ENCODE results near the gene MCIDAS.

MCIDAS gene

DNA sequence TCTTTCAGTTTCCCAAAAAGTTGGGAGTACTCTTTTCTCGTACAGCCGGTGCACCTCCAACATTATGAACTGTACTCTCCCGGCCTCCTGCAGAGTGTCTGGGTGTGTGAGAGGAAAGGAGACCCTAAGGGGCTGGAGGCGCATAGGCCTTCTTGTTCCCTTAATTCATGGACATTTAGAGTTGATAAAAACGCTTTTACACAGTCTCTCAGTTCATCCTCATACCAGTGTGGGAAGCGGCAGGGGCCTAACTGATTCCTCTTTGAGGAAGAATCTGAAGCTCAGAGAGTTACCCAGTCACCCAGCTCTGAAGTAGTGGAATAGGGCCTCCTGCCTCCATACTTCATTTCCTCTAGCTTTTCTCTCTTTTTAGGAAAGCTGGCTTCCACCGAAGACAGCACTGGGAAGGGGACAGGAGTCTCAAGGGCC lies 3.3 kb downstream of the MCIDAS start:
- H3K4me3 ChIP-seq = no peak overlapping the region
- no peak overlapping the region for H3K27ac ChIP-seq

DNA sequence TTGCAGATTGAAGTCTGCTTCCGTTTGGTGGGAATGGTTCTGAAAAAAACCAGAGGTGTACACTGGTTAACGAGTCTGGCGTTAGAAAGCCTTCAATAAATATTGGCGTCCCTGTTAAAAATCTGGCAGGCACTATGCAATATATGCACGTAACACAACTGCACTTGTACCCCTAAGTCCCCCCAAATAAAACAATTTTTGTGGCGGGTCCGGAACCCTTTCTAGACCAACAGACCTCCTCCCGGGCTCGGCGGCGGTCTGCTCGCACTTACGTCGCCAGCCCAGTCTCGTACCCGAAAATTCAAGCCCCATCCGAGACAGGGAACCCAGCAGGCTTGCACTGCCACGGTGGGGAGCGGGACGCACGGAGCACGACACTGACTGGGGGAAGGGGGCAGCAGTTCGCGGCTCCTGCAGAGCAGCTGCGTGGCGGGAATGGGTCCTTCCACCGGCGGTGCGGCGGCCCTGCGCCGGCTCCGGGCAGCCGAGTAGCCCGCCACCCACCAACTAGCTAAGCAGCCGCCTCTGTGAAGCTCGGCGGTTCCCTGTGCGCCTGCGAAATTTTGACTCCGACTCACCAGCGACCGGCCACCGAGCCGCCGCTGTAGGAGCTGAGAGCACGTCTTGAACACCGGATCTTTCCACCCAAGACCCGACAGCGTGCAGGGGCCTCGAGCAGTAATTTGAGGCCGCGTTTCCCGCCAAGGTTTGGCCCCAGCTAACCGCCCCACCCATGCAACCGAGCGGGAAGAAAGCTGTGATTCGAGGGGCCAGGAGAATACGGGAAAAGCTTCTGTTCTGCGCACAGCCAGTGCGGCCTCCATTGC lies 3.9 kb downstream of the MCIDAS start:
- no peak overlapping the region for H3K27ac ChIP-seq
- H3K4me3 ChIP-seq = no peak overlapping the region

DNA sequence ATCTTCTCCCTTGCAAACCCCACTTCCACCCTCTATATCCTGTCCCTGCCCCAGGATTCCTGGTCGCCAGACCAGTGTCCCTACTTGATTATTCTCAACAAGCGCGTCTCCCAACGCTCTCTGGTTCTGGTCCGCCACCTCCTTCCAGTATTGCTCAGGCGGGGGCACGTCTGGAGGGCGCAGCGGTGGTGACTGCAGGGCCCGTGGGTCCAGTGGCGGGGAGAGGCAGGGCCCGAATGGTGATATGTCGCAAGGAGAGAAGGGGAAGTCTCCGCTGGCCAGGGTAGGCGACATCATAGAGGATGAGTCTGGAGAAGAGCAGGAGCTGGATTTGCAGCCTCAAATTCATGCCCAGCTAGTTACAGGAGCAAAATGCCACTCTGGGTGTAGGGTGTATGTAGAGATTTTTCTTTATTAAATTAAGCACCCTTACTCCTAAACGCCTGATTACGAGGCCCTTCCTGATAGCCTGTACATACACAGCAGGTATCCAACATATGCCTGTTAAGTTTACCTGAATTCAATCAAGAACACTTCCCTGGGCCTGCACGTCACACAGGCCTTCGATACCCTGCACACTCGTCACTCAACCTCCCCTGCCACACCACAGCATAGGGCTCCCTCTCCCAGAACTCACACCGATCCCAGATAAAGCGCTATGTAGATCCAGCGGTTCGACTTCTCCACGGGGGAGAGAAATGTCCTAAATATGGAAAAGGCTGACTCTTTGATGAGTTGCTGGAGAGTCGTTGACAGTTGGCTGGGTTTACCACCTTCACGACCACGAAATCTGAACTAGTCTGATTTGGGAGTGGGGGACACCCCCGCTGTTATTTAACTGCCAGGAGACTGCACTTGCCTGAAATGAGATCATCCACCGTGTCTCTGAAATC lies 4.8 kb downstream of the MCIDAS start:
- no peak overlapping the region for H3K4me3 ChIP-seq
- H3K27ac ChIP-seq = no peak overlapping the region

DNA sequence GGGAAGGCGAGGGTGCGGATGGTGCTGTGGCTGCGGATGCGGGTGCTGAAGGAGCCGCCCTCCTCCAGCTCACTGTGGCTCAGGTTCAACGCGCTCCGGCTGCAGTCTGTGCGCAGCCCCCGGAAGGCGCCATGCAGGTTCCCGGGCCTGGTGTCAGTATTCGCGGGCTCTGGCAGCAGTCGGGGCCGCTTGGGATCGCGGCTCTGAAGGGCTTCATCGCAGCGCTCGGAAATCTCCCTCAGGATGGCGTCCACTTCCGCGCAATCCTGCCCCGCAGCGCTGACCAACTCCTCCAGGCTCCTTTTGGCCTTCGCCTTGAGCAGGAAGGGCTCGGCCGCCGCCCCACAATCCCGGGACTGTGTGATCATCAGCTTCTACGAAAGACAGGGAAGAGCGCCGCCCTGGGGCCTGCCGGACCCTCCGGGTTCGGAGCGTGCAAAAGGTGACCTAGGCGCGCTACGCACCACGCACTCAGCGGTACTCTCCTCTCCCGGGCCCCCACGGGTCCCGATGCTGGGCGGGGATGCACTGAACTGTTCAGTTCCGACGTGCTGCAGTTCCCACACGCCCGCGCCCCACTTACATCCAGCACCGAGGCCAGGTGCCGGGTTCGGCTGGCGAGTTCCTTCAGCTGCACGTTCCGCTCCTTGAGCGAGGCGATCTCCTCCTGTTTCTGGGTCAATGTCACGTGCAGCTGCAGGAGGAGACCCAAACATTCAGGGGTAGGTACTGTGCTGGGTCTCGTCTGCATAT lies 6.5 kb downstream of the MCIDAS start:
- H3K27ac ChIP-seq = no peak overlapping the region
- H3K4me3 ChIP-seq = peak overlapping the region in 6 of 7 experiments; percentile 0 to 32 (median 10)

DNA sequence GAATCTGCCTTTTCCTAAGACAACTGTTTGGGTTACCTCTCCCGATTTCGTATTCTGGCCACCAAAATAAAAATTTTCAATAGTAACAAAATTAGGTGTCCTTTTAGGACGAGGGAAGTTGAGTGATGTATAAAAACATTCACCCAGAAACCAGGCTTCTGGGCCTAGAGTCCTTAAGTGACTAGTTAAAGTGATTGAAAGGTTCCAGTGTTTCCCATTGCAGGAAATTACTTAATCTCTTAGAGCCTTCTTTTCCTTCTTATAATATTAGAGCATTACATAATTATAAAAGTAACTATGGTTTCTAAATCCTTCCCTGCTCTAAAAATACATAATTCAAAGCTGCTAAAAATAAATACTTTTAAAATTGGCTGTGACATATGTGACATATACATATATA lies 7.3 kb downstream of the MCIDAS start:
- no peak overlapping the region for H3K27ac ChIP-seq
- no peak overlapping the region for H3K4me3 ChIP-seq

DNA sequence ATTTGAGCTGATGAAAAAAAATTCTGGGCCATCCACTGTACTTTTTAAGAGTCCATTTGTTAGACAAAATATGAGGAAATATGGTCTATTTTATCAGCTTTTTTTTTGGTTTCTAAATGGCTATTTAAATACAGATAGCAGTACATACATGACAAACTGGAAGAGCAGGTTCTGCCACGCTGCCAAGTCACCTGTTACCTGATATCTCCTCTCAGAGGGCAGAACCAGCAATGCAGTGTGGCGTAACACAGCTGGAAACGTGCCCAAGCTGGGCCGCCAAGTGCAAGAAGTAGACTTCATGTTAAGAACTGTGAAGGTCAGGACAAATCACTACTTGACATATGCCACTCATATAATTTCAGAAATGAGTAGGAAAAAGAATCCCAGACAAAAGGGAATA lies 8.1 kb downstream of the MCIDAS start:
- Histone ChIP-seq H3K4me3 (no peak overlapping the region), H3K27ac (no peak overlapping the region)

DNA sequence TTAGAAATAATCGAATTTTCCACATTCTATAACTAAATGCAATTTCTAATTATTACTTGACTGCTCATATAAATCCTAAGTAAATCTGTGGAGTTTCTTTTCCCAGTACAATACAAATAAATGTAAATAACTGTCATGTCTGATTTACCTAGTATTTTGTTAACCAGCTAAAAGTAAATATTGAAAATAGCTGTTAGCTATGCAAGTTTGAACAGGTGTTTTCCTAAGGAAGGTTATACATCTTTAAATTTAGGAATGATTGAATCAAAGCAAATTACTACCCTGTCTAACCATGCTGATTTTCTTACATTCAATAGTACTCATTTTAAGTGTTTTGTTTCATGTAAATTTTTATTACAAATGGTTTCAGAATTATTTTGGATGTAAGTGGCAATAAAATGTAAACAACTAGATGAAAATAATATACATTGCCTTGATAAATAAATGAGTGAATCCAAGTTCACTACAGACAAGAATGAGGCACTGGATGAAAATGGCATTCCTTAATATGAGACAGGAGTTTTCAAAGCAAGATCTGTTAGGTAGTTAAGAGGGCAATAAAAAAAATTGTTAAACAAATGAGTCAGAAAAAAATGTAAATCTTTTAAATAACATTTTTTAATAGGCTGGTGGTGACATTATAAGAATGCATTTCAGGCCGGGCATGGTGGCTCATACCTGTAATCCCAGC lies 15.8 kb downstream of the MCIDAS start:
- no peak overlapping the region for H3K4me3 ChIP-seq
- H3K27ac ChIP-seq = no peak overlapping the region

DNA sequence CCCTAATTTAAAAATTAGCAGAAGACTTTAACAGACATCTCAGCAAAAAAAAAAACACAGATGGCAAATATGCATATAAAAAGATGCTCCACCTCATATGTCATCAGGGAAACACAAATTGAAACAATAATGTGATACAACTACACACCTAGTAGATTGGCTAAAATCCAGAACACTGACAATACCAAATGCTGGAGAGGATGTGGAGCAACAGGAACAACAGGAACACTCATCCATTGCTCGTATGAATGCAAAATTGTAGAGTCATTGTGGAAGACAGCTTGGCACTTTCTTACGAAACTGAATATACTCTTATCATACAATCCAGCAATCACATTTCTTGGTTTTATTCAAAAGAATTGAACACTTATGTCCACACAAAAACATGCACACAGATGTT lies 22.1 kb downstream of the MCIDAS start:
- H3K27ac ChIP-seq = no peak overlapping the region
- H3K4me3 ChIP-seq = no peak overlapping the region

DNA sequence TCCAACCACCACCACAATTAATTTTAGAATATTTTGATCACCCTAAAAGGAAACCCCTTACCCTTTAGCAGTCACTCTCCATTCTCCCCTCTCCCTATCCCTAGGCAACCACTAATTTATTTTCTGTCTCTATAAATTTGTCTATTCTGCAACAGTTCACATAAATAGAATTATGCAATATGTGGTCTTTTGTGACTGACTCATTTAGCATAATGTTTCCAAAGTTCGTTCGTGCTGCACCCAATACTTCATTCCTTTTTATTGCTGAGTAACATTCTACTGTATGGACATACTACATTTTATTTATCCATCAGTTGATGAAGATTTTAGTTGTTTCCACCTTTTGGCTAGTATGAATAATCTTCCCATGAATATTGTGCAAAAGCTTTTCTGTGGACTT lies 36.0 kb downstream of the MCIDAS start:
- H3K27ac ChIP-seq = no peak overlapping the region

DNA sequence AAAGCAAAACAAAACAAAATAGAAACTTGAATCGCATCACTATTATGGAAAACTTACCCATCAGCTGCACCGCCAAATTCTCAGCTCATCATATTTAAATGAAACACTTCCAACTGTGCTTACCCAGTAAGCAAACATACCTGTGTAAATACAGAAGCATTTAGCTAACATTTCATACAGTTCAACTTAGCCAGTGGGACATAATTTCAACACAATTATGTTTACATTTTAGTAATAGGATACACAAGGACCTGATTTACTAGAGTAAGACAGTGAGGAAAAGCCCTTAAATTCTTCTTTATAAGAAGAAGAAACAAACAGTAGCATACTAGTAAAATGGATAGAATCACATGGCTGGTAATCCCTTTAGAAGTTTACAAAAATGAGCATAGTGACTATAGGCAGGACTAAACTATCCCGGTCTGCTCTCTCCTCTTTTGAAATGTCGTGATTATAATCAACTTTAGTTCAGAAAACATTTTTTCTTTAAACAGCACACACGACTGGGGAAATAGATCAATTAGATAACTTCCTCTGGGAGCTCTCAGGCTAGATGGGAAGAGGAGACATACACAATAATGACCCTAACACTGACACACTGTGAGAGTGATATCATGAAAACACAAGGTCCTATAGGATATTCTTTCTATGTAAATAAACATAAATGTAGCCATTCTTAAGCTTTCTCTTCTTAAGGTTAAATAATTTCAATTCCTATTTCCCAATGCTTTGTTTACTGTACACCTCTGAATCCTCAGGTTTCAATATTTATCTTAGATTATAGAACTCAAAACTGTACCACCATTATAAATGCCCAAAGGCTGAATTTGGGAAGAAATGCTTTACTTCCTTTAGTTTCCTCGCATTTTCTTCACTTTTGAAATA lies 38.2 kb downstream of the MCIDAS start:
- no peak overlapping the region for H3K4me3 ChIP-seq
- no peak overlapping the region for H3K27ac ChIP-seq

More for the DNA sequence above, 36.0 kb downstream of the MCIDAS start:
- H3K4me3 ChIP-seq = no peak overlapping the region

DNA sequence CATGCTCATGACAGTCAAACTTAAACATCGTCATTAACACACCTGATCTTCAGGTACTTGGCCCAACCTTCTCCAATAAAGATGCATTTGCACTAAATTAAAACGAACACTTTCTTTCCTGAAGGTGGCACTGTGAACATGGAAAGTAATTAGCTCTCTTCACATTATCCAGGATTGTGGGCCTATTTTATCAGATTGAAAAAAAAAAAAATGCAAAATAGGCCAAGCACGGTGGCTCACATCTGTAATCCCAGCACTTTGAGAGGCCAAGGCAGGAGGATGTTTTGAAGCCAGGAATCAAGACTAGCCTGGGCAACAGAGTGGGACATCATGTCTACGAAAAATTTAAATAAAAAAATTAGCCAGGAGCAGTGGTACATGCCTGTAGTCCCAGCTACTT lies 39.7 kb downstream of the MCIDAS start:
- Histone ChIP-seq H3K4me3 (no peak overlapping the region), H3K27ac (no peak overlapping the region)

DNA sequence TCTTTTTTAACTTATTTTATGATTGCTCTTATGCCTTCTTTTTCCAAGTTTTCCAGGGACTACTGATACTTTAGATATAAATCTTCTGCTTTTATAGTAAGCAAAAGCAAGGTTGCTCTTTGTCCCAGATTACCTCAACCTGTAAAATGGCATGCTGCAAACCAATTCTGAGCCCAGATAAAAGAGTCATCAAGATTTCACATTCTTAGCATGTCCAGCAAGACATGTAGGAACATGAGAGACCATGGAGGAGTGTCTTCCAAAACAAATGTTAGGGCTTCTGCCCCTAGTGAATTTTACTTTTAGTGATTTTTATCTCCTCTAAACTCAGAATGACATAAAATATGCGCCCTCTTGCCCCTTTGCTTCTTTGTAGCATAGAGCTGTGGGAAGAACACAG lies 47.1 kb downstream of the MCIDAS start:
- no peak overlapping the region for H3K27ac ChIP-seq
- no peak overlapping the region for H3K4me3 ChIP-seq

DNA sequence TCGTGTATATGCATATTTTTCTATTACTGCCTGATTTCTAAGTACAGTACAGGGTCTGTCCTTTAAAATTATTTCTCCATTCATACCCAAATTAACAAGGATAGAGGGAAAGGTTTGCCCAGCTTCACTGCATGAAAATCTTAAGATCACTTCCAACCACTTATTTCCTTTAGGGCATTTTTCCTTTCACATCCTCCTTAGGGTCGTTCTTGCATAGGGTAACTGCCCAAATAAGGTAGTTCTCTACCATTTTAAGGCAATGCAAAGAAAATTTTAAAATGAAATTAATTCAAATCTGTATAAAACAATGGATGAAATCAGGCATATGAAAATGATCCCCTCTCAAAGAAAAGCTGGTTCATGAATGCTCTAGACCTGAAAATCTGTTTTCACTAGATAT lies 50.0 kb downstream of the MCIDAS start:
- Histone ChIP-seq H3K27ac (no peak overlapping the region), H3K4me3 (no peak overlapping the region)

DNA sequence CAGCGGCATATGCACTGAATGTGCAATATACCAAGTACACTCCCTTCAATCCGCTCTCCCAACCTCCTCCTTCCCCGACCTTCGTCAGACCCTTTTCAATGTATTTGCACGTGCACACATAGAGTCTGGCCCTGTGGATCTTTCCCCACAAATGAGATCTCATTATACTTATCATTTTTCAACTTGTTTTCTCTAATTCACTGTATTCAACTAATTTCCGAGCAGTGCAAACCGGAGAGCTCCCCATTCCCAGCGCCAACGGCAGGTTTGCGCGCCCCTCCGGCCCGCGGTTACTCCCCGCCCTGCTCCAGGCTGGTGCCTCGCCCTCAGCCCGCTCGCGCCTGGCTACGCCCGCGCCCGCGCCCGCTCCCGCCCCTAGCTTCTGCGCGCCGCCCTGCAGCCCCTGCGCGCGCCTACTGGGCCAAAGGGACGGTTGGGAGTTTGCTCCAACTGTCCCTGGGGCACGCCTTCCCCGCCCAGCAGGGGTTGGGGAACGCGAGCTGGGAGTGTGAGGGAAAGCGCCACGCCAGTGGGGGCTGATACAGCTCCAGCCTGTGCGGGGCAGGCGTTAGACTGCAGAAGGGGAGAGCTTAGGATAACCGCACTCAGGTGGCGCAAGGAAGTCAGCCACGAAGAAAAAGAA lies 50.8 kb downstream of the MCIDAS start:
- H3K27ac ChIP-seq = no peak overlapping the region
- H3K4me3 ChIP-seq = peak overlapping the region in 6 of 7 experiments; percentile 13 to 36 (median 14)

DNA sequence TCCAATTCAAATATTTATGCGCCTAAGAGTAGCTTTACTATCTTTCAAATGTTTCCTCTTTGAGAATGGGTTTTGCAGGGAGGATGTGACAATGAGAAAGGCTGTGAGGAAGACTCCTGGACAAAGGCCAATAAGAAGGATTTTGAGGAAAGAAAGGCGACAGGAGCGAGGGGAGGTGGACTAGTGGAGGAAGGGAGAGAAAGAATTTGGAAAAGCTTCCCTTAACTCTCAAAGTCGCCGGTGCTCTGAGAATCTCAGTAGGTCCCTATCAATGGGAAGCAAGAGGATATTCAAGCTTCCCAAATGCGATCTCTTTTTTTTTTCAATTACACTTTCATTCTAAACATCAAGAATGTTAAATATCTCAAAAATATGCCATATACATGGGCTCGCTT lies 51.3 kb downstream of the MCIDAS start:
- H3K4me3 ChIP-seq = peak overlapping the region in 3 of 7 experiments; percentile 14 to 36 (median 14)
- H3K27ac ChIP-seq = no peak overlapping the region

DNA sequence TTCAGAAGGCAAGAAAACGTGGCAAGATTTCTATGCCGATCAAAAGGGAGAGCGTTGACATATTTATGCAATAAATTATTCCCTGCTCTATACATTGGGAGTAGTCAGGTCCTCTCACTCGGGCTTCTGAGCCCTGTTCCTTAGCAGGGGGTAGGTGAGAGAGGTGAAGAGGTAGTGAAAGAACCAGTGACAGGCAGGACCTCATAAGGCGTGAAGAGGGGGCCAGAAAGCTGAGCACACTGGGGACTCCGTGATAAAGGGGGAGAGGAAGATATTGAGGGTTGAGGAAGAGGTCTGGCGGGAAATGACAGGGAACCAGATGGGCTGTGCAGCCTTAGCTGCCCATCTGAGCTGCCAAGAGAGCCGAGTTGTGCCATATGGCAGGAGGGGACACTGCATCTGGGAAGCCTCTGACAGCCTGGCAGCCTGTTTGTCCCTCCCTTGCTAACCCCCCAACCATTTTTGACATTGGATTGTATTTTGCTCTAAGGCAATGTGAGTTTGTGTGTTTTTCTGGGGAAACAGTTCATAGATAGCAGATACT lies 53.4 kb downstream of the MCIDAS start:
- no peak overlapping the region for H3K27ac ChIP-seq

DNA sequence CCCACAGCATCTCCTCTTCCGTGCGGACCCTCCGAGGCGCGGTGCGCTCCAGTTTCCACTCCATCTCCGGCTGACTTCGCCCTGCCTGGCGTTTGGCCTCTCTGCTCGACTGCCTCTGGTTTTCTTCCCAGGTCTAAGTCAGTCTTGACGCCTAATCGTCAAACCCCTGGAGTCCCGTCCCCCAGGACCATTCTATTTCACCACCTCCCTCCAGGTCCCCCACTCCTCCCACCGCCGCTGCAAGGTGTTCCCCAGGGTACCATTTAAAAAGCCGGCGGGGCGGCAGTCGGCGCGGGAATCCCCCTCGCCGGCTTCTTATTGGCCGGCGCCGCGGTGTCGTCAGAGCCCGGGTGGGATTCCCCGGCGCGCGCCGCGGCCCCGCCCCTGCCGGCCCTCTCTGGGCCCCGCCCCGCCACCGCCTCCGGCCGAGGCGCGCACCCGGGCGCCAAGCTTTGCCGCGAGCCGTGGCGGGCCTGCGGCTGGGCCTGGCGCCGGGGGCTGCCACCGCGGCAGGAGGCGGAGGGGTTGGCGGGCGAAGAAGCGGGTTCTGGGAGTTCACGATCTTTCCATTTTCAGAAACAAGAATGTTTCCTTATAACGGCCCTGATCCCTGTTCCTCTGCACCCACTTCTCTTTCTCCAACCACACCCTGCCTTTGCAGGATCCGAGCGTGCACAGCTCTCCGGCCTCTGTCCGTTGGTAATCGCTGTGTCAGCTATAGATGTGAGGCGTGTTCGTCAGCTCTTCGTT lies 54.0 kb downstream of the MCIDAS start, which contains the start of gene CDC20B:
CDC20B (minus strand) TSS at position 241 of the 750 bp plus-strand sequence; CDS start at position 64, 177 bp downstream.
- H3K27ac ChIP-seq = no peak within 1 kb of the TSS
- H3K4me3 ChIP-seq = peak within 1 kb of the TSS; percentile 21 to 48 (median 37)

More for the DNA sequence above, 53.4 kb downstream of the MCIDAS start:
- H3K4me3 ChIP-seq = peak overlapping the region; percentile 15 to 48 (median 37)
